GM21367 (cell line): ENCODE data around the gene OGDH.
A peak's percentile ranks its signal among the peaks of the same experiment; 100 is the strongest.

Source experiments
- ATAC-seq: cut with Tn5 transposase; IDR thresholded peaks from one replicate; pipeline ENCODE4 v1.9.1; 2021; ENCODE audit not compliant: unreplicated experiment

OGDH gene

GRCh38 chr7:44636926-44637325, 30.5 kb downstream of the OGDH start:
- no peak for ATAC-seq

GRCh38 chr7:44637788-44638594, 31.6 kb downstream of the OGDH start:
- ATAC-seq = peak; percentile 40

- peak; percentile 69 for ATAC-seq
Observed at GRCh38 chr7:44638611-44639557, 32.5 kb downstream of the OGDH start.

GRCh38 chr7:44639671-44640321, 33.4 kb downstream of the OGDH start:
- ATAC-seq = no peak

- ATAC-seq = no peak
Observed at GRCh38 chr7:44643206-44643605, 36.8 kb downstream of the OGDH start.

GRCh38 chr7:44645254-44645653, 38.8 kb downstream of the OGDH start:
- no peak for ATAC-seq

- ATAC-seq = no peak
Observed at GRCh38 chr7:44645696-44646095, 39.3 kb downstream of the OGDH start.

GRCh38 chr7:44646176-44646920, 39.9 kb downstream of the OGDH start:
- ATAC-seq = no peak

GRCh38 chr7:44646921-44647636, 40.7 kb downstream of the OGDH start:
- no peak for ATAC-seq

GRCh38 chr7:44647981-44648714, 41.7 kb downstream of the OGDH start:
- no peak for ATAC-seq

GRCh38 chr7:44650242-44650641, 43.8 kb downstream of the OGDH start:
- ATAC-seq = no peak

GRCh38 chr7:44650772-44651171, 44.3 kb downstream of the OGDH start:
- ATAC-seq = no peak

- ATAC-seq = no peak
Observed at GRCh38 chr7:44652535-44652934, 46.1 kb downstream of the OGDH start.

GRCh38 chr7:44654255-44654796, 47.9 kb downstream of the OGDH start:
- no peak for ATAC-seq

- no peak for ATAC-seq
Observed at GRCh38 chr7:44655341-44655740, 48.9 kb downstream of the OGDH start.

- no peak for ATAC-seq
Observed at GRCh38 chr7:44658979-44659378, 52.6 kb downstream of the OGDH start.

GRCh38 chr7:44661233-44661632, 54.8 kb downstream of the OGDH start:
- ATAC-seq = no peak

- ATAC-seq = no peak
Observed at GRCh38 chr7:44664780-44665461, 58.5 kb downstream of the OGDH start.
